Skeletal muscle tissue (tissue), 4 donors: ENCODE results near the gene FAM187B. TPM values are rescaled to one million over a fixed set of nuclear protein-coding genes. Genes with fewer than 3 reads are reported as not detected.

Experiments
- H3K27ac ChIP-seq: one replicate; pipeline ENCODE4 v1.7.0; 2013; ENCODE audit warnings: mild to moderate bottlenecking, low read depth, low read length, inconsistent platforms
- H3K27me3 ChIP-seq, 3 donors: one replicate each; pipeline ENCODE4 v1.7.0; 2013; ENCODE audit warnings: low read length in 3 of 3; ENCODE audit not compliant: control insufficient read depth in 3 of 3, insufficient read depth in 3 of 3
- H3K36me3 ChIP-seq, 3 donors: one replicate each; pipeline ENCODE4 v1.7.0; 2013; ENCODE audit warnings: low read length in 3 of 3; ENCODE audit not compliant: control insufficient read depth in 3 of 3, insufficient read depth in 3 of 3
- H3K4me1 ChIP-seq, 3 donors: one replicate each; pipeline ENCODE4 v1.7.0; 2013; ENCODE audit warnings: low read length in 3 of 3, mild to moderate bottlenecking in 3 of 3; ENCODE audit not compliant: control insufficient read depth in 3 of 3, insufficient read depth in 3 of 3
- H3K4me3 ChIP-seq, 3 donors: one replicate each; pipeline ENCODE4 v1.7.0; 2013; ENCODE audit warnings: low read length in 3 of 3
- H3K9ac ChIP-seq, 3 donors: one replicate each; pipeline ENCODE4 v1.7.0; 2013; ENCODE audit warnings: low read length in 3 of 3, mild to moderate bottlenecking in 3 of 3, moderate library complexity in 2 of 3, low read depth in 1 of 3
- H3K9me3 ChIP-seq, 3 donors: one replicate each; pipeline ENCODE4 v1.7.0; 2013; ENCODE audit warnings: low read length in 3 of 3; ENCODE audit not compliant: control insufficient read depth in 3 of 3
- total RNA-seq: library from RNA; depleted of rRNA; stranded (reverse); fragments of >200 nt; gene quantifications from one replicate; pipeline ENCODE4 v1.2.3, GENCODE V29; 2014
- donor health status: Osteomylitis.

Gene FAM187B
- total RNA-seq, 1 donor from 2014 or later, result not detected

DNA sequence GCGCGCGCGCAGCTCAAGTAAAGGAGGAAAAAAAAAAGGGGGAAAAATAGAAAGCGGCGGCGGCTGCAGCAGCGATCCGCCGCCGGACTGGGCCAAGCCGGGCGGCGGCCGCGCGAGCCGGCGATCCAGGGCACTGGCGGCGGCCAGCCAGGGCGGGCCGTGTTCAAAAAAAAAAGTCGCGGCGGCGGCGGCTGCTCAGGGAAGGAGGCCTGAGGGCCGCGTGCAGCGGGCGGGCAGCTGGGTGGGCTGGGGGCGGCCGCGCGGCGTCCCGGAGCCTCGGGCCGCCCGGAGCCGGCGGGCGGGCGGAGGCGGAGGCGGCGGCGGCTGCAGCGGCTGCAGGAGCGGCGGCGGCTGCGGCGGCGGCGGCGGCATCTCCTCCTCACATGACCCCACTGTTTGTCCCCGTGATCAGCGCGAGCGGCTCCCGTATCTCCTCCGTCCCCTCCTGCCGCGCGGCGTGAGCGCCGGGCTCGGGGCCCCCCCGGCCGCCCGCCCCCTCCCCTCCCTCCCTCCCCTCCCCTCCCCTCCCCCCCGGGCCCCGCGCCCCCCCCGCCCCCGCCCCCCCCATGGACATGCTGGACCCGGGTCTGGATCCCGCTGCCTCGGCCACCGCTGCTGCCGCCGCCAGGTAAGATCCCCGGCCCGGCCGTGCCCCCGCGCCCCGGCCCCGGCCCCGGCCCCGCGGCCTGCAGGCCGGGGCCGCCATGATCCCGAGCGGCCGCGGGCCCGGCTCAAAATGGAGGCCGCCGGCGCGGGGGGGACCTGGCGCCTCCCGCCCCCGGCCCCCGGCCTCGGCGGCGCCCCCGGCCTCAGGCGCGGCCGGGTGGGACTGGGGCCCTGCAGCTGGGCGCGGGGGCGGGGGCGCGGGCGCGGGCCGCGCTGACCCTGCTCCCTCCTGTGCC, 40.2 kb upstream of the FAM187B start, which contains the start of gene USF2:
Gene USF2, plus strand, starts transcription at position 427 of the 902 bp plus-strand sequence. Its CDS starts 140 bp downstream, at position 567.
- Histone ChIP-seq H3K27me3 (no peaks in the 10 kb centered on the region), H3K27ac (peak within 1 kb of the TSS; percentile 91), H3K36me3 (peaks cover 30 to 34% (median 34%) of the 10 kb centered on the region in 3 donors), H3K9me3 (no peaks in the 10 kb centered on the region), H3K4me3 (peak within 1 kb of the TSS; percentile 85 to 87 (median 86)), H3K4me1 (peaks cover 29 to 51% (median 41%) of the 10 kb centered on the region in 3 donors), H3K9ac (peak within 1 kb of the TSS; percentile 91 to 96 (median 95))

DNA sequence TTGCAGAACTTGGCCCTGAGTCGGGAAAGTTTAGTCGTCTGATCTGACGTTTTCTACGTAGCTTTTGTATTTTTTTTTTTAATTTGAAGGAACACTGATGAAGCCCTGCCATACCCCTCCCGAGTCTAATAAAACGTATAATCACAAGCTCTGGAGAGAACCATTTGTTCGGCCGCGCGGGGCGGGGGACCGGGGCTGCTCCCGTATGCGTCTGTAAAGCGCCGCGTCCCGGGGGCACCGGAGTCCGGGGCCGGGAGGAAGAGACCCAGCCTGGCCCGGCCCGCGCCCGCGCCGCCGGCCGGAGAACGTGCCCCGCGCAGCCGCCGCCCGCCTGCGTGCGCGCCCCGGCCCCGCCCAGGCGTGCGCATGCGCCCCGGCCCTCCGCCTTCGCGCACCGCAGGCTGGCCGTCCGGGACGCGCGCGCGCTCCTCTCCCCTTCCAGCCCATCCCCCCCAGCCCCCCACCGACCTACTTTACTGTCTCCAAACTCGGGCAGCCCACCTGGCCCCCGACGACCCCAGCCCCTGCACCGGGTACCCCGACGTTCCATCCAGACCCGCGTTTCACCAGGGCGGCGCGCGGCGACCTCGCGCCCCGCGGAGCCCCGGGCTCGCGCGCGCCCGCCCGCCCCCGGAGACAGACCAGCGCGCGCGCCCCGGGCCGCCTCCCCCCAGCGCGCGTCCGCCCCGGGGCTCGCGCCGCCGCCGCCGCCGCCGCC, 39.4 kb upstream of the FAM187B start:
- Histone ChIP-seq H3K4me1 (peaks cover 29 to 51% (median 37%) of the 10 kb centered on the region in 3 donors), H3K9me3 (no peaks in the 10 kb centered on the region), H3K27ac (peak overlapping the region; percentile 91), H3K36me3 (peaks cover 27 to 28% (median 27%) of the 10 kb centered on the region in 3 donors), H3K9ac (peak overlapping the region; percentile 91 to 96 (median 95)), H3K27me3 (no peaks in the 10 kb centered on the region), H3K4me3 (peak overlapping the region; percentile 85 to 87 (median 86))

DNA sequence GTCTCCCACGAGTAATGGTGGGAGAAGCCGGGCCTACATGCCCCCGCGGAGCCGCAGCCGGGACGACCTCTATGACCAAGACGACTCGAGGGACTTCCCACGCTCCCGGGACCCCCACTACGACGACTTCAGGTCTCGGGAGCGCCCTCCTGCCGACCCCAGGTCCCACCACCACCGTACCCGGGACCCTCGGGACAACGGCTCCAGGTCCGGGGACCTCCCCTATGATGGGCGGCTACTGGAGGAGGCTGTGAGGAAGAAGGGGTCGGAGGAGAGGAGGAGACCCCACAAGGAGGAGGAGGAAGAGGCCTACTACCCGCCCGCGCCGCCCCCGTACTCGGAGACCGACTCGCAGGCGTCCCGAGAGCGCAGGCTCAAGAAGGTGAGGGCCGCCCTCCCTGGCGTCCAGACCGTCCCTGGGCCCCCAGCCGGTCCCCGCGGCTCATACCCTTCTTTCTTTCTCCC, 38.8 kb upstream of the FAM187B start:
- H3K9ac ChIP-seq, result peak overlapping the region; percentile 91 to 96 (median 95)
- peaks cover 23 to 24% (median 24%) of the 10 kb centered on the region in 3 donors for H3K36me3 ChIP-seq
- no peaks in the 10 kb centered on the region for H3K27me3 ChIP-seq
- H3K9me3 ChIP-seq, result no peaks in the 10 kb centered on the region
- peaks cover 32 to 54% (median 40%) of the 10 kb centered on the region in 3 donors for H3K4me1 ChIP-seq
- peak overlapping the region; percentile 85 to 87 (median 86) for H3K4me3 ChIP-seq
- peak overlapping the region; percentile 91 for H3K27ac ChIP-seq

DNA sequence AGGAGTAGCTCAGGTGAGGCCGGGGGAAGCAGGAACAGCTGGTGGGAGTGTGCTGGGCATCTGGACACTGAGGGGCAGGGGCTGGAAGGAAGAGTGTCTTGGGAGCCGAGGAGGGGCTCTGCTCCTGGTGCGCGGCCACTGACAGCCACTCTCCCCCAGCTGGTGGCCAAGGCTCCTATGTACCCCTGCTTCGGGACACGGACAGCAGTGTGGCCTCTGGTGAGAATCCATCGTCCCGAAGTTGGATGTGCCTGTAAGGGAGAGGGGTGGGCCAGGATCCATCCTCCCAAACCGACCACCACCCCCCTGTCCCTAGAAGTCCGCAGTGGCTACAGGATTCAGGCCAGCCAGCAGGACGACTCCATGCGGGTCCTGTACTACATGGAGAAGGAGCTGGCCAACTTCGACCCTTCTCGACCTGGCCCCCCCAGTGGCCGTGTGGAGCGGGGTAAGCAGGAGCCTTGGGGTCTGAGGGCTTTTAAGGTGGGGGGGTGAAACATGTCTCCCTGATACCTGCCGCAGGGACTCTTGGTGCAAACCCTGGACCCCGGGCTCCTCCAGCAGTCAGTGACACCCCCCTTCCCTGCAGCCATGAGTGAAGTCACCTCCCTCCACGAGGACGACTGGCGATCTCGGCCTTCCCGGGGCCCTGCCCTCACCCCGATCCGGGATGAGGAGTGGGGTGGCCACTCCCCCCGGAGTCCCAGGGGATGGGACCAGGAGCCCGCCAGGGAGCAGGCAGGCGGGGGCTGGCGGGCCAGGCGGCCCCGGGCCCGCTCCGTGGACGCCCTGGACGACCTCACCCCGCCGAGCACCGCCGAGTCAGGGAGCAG, 38.2 kb upstream of the FAM187B start:
- Histone ChIP-seq H3K27ac (peak overlapping the region; percentile 91), H3K27me3 (no peaks in the 10 kb centered on the region), H3K9ac (peak overlapping the region; percentile 91 to 96 (median 95)), H3K4me3 (peak overlapping the region; percentile 85 to 87 (median 86)), H3K9me3 (no peaks in the 10 kb centered on the region), H3K36me3 (peaks cover 17 to 18% (median 17%) of the 10 kb centered on the region in 3 donors), H3K4me1 (peaks cover 39 to 60% (median 45%) of the 10 kb centered on the region in 3 donors)

DNA sequence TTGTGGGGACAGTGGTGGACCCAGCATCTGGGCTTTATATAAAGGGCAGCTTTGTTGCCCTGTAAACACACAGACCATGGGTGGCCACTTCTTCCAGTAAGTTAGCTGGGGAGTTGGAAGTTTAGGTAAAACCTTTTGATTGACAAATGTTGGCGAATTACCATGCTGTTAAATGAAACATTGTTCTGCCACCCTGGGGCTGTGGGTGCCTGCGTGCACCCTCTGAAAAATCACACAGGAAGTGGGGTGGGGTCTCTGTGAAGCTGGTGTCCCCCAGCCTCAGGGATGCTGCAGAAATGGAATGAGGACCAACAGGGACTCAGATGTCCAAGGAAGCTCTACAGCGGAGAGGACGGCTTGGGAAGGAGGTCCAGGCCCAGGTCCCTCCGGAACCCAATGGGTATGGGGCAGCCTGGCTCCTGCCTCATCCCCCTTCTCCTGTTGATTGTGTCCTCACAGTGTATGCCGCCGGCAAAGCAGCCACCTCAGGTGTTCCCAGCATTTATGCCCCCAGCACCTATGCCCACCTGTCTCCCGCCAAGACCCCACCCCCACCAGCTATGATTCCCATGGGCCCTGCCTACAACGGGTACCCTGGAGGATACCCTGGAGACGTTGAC, 37.5 kb upstream of the FAM187B start:
- H3K27me3 ChIP-seq, result no peaks in the 10 kb centered on the region
- H3K9me3 ChIP-seq, result no peaks in the 10 kb centered on the region
- H3K9ac ChIP-seq, result peak overlapping the region in 1 of 3 donors; percentile 96
- peak overlapping the region; percentile 12 for H3K27ac ChIP-seq
- no peak overlapping the region for H3K4me3 ChIP-seq
- H3K36me3 ChIP-seq, result peaks cover 9 to 10% (median 10%) of the 10 kb centered on the region in 3 donors
- H3K4me1 ChIP-seq, result peaks cover 43 to 59% (median 43%) of the 10 kb centered on the region in 3 donors

DNA sequence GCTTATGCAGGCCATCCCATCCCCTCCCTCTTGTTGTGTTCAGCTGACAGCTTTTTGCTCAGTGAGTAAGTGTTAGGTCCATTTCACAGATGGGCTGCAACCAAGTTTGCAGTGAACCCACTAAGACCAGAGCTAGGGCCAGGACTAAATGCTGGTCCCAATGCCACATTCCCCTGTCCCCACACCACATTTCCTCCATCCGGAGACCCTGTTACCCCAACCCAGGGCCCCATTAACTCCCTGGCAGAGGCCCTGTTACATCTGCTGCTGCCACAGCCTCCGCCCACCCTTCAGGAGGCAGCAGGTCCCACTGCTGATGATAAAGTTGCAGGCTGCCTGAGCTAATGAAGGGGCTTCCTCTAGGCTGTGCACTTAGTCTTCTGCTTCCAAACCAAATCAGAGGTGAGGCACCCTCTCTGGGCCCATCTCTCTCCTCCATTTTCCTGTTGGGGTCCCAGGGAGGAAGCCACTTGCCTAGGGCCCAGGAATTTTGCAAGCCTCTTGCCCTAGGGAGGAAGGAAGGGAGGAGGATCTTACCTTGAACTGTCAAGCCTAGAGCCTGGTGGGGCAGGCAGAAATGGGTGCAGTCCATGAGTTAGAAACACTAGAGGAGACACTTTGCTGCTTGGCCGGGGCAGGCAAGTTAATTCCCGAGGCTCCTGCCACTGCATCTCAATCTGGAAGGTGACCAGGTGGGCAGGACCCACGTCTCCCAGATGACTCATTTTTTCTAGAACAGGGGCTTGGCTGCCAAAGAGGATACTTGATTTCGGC, 36.8 kb upstream of the FAM187B start:
- Histone ChIP-seq H3K27ac (no peak overlapping the region), H3K4me1 (peaks cover 40 to 60% (median 40%) of the 10 kb centered on the region in 3 donors)

DNA sequence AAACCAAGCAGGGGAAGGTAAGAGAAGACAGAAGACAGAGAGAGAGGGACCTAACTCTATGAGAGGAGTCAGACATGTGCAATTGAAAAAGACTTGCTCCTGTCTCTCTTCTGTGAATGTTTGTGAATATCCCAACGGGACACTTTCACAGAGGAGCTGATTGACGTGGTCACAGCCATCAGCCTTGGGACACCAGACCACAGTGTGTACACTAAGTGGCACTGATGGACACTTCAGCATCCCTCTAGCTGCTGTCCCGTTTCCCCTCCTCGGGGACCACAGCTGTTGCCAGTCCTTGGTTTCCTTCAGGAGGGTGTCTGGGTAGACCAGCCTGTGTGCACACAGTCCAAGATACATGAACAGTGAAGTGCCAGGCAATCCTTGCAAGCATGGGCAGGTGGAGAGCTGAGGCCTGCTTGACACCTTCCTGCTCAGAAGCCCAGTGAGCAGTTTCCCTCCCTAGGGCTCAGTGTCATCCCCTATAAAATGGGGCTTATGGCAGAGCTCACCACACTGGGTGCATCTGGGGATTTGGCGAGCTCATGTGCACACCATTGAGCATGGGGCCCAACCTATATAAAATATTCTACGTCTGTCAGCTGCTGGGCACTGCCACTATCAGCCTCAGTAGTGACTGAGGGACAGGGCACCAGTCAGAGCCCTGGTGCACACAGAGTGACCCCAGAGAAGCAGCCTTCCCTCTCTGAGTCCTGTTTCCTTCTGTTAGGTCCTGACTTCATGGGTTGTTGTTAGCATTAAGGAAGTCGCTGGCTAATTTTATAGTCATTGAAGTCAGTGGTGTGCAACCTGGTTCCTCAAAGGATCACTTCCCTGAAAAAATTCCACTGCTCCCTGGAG, 36.0 kb upstream of the FAM187B start:
- peak overlapping the region in 1 of 3 donors; percentile 11 for H3K9ac ChIP-seq
- H3K36me3 ChIP-seq, result no peaks in the 10 kb centered on the region
- H3K9me3 ChIP-seq, result no peaks in the 10 kb centered on the region
- H3K27me3 ChIP-seq, result peaks cover 0 to 5% (median 0%) of the 10 kb centered on the region in 3 donors
- H3K27ac ChIP-seq, result no peak overlapping the region
- H3K4me1 ChIP-seq, result peaks cover 35 to 54% (median 36%) of the 10 kb centered on the region in 3 donors
- H3K4me3 ChIP-seq, result no peak overlapping the region

More for the DNA sequence above, 36.8 kb upstream of the FAM187B start:
- peaks cover 2 to 3% (median 3%) of the 10 kb centered on the region in 3 donors for H3K36me3 ChIP-seq
- H3K4me3 ChIP-seq, result no peak overlapping the region
- no peaks in the 10 kb centered on the region for H3K27me3 ChIP-seq
- no peaks in the 10 kb centered on the region for H3K9me3 ChIP-seq
- peak overlapping the region in 1 of 3 donors; percentile 11 for H3K9ac ChIP-seq
